ENCODE results near the gene SSRP1. TPM values are rescaled to one million over a fixed set of nuclear protein-coding genes. Genes with fewer than 3 reads are reported as not detected.
A peak's percentile ranks its signal among the peaks of the same experiment; 100 is the strongest.

Gene SSRP1
- total and polyA plus RNA-seq, 2 of the 13 experiments (the other 11 are each of a cell fraction or from before 2014, with no cell fraction given): 93.6 to 129 TPM

- Histone ChIP-seq H3K4me2 (ENCODE audit: low read depth, low read length) (no peak overlapping the region; the same call in 1 of the 2 replicates), H2AFZ (ENCODE audit: low read length) (no peak overlapping the region), H3K27ac (ENCODE audit: extremely low read length, insufficient read depth, low read length) (no peak overlapping the region), H3K4me3 (replicated peaks in 1 of 3; ENCODE audit: insufficient read depth in 1 of 3, low read depth in 2 of 3, low read length in 3 of 3) (no peak overlapping the region), H3K4me1 (ENCODE audit: insufficient read depth, low read length) (peaks cover 48% of the 10 kb centered on the region), H3K27me3 (ENCODE audit: control insufficient read depth in 1 of 2, insufficient read depth in 2 of 2, low read length in 2 of 2) (peaks cover 1 to 12% of the 10 kb centered on the region in 2 experiments; a peak in 4 of 5 replicates), H3K36me3 (replicated peaks in 1 of 2; ENCODE audit: control insufficient read depth in 1 of 2, insufficient read depth in 2 of 2, low read length in 2 of 2) (no peaks in the 10 kb centered on the region), H3K79me2 (ENCODE audit: insufficient read depth, low read length) (no peaks in the 10 kb centered on the region), H4K20me1 (ENCODE audit: insufficient read depth, low read length) (no peaks in the 10 kb centered on the region), H3K9ac (ENCODE audit: insufficient read depth, low read depth, low read length) (no peak overlapping the region), H3K9me3 (ENCODE audit: low read length) (no peaks in the 10 kb centered on the region)
- in situ Hi-C loops (cut with HindIII; ENCODE audit: extremely low pct_ligation_motif_present, low pct_unique_long_range_greater_than_20kb) (loop anchor here (5.0 to 10.0 kb wide), 4 partner anchors 109 to 294 kb away; partner anchors contain the start of genes TIMM10 and UBE2L6), intact Hi-C loops (cut with micrococcal nuclease; ENCODE audit: unreplicated experiment) (loop anchor here (5.0 to 10.0 kb wide), 2 partner anchors 71 to 214 kb away; no protein-coding TSS in a partner anchor)
- no peak for ATAC-seq
- DNase-seq (ENCODE audit: low spot score): no peak
- no TSS peak for BruUV-seq (replicated peaks)
- WGBS (ENCODE audit: low lambda C conversion rate): 72% methylated on average over 14 of the region's 14 CpGs
- POLR2A ChIA-PET: no interaction called here
- CTCF ChIA-PET (ENCODE audit: low intra/inter-chr PET ratio, low total read pairs): no interaction called here
- no peak for TF ChIP-seq ZBTB39 (CRISPR knock-in tag; IDR thresholded peaks at IDR 0.05)
- FAIRE-seq: no peak
These were observed 13.1 kb upstream of the SSRP1 start for GRCh38 chr11:57348636-57349313.

- Histone ChIP-seq H4K20me1 (ENCODE audit: insufficient read depth, low read length) (no peaks in the 10 kb centered on the region), H3K27me3 (ENCODE audit: control insufficient read depth in 1 of 2, insufficient read depth in 2 of 2, low read length in 2 of 2) (peaks cover 1 to 19% of the 10 kb centered on the region in 2 experiments; a peak in 4 of 5 replicates), H3K9me3 (ENCODE audit: low read length) (no peaks in the 10 kb centered on the region), H2AFZ (ENCODE audit: low read length) (no peak overlapping the region), H3K4me3 (replicated peaks in 1 of 3; ENCODE audit: insufficient read depth in 1 of 3, low read depth in 2 of 3, low read length in 3 of 3) (no peak overlapping the region), H3K79me2 (ENCODE audit: insufficient read depth, low read length) (no peaks in the 10 kb centered on the region), H3K9ac (ENCODE audit: insufficient read depth, low read depth, low read length) (peak overlapping the region; percentile 11; the same call in 1 of the 2 replicates), H3K36me3 (replicated peaks in 1 of 2; ENCODE audit: control insufficient read depth in 1 of 2, insufficient read depth in 2 of 2, low read length in 2 of 2) (no peaks in the 10 kb centered on the region), H3K27ac (ENCODE audit: extremely low read length, insufficient read depth, low read length) (no peak overlapping the region), H3K4me1 (ENCODE audit: insufficient read depth, low read length) (peaks cover 53% of the 10 kb centered on the region), H3K4me2 (ENCODE audit: low read depth, low read length) (peak overlapping the region; percentile 59)
- FAIRE-seq: no peak
- peak; percentile 10; the same call in 1 of the 2 replicates for TF ChIP-seq CTCF (CRISPR knock-in tag; IDR thresholded peaks at IDR 0.05)
- TF ChIP-seq U2AF2 (IDR thresholded peaks at IDR 0.05; ENCODE audit: low read depth, low read length): no peak
- TF ChIP-seq PCBP1 (IDR thresholded peaks at IDR 0.05; ENCODE audit: borderline replicate concordance, low read depth, low read length): 0 out of 2 replicates have a peak, but pooled peaks have one; percentile 31
- POLR2A ChIA-PET: no interaction called here
- intact Hi-C loops (cut with micrococcal nuclease; ENCODE audit: unreplicated experiment) (loop anchor here (5.0 to 10.0 kb wide), 2 partner anchors 71 to 213 kb away; no protein-coding TSS in a partner anchor), in situ Hi-C loops (cut with HindIII; ENCODE audit: extremely low pct_ligation_motif_present, low pct_unique_long_range_greater_than_20kb) (loop anchor here (5.0 to 10.0 kb wide), 4 partner anchors 109 to 294 kb away; partner anchors contain the start of genes TIMM10 and UBE2L6)
- CTCF ChIA-PET (ENCODE audit: low intra/inter-chr PET ratio, low total read pairs): no interaction called here
- DNase-seq (ENCODE audit: low spot score): no peak
- BruUV-seq (replicated peaks): no TSS peak
- WGBS (ENCODE audit: low lambda C conversion rate): 3% methylated on average over 5 of the region's 7 CpGs
- ATAC-seq: peak; percentile 63
These were observed 12.4 kb upstream of the SSRP1 start for GRCh38 chr11:57348052-57348451.

Measured in HepG2 (cell line).